HepG2 (cell line): ENCODE results near the gene TRDMT1. TPM values are rescaled to one million over a fixed set of nuclear protein-coding genes. Genes with fewer than 3 reads are reported as not detected.

Experiments
- ATAC-seq: fragments of 200-7000 bp; cut with Tn5 transposase; 3 replicates; pipeline ENCODE4 v1.9.1; 2020; ENCODE audit warnings: mild to moderate bottlenecking, moderate library complexity
- BruUV-seq: library from RNA; stranded (reverse); fragments of 400-500 nt; replicated peaks from 2 replicates; lab custom pipeline; 2021; lab: Mats Ljungman, UMichigan
- CTCF ChIA-PET: fragments of 300-600 bp; formaldehyde crosslinking; extraction: SDS; loops from one replicate; lab custom pipeline; 2021; ENCODE audit warnings: low total read pairs, inconsistent platforms, low intra/inter-chr PET ratio; lab: Yijun Ruan, JAX
- POLR2A ChIA-PET: fragments of 350-600 bp; sonication (Branson Sonifier 250); formaldehyde crosslinking; loops from one replicate; lab custom pipeline; 2020; ENCODE audit warnings: antibody characterized with exemption, inconsistent platforms; lab: Yijun Ruan, JAX
- DNase-seq: peaks from one replicate; pipeline ENCODE4 v3.0.0-alpha.2; 2015; ENCODE audit warnings: low spot score
- FAIRE-seq: peaks from 3 replicates; lab custom pipeline; 2011; peaks lifted over from hg19 to GRCh38; lab: Jason Lieb, UNC
- H2AFZ ChIP-seq: one replicate; pipeline ENCODE4 v1.6.1; 2011; ENCODE audit warnings: low read length, inconsistent platforms
- H3K27ac ChIP-seq: fragments of 300-600 bp; 3 replicates; pipeline ENCODE4 v1.8.0; 2011; ENCODE audit warnings: mixed run types, mild to moderate bottlenecking, mixed read lengths, low read length, inconsistent platforms; ENCODE audit not compliant: insufficient read depth; ENCODE audit errors: extremely low read length
- H3K27me3 ChIP-seq, 2 experiments: fragments of 200-600 bp in 1 of 2; 2 replicates in 1 of 2; 3 replicates in 1 of 2; pipeline versions ENCODE4 v1.6.0 to v1.8.0; 2011; ENCODE audit warnings: low read length in 2 of 2, mild to moderate bottlenecking in 2 of 2, moderate library complexity in 2 of 2, inconsistent platforms in 1 of 2; ENCODE audit not compliant: insufficient read depth in 2 of 2, control insufficient read depth in 1 of 2
- H3K36me3 ChIP-seq, 2 experiments: fragments of 200-600 bp in 1 of 2; replicated peaks in 1 of 2; 2 replicates in 1 of 2; 3 replicates in 1 of 2; pipeline versions ENCODE4 v1.5.1 to v1.8.0; 2011; ENCODE audit warnings: low read length in 2 of 2, inconsistent platforms in 1 of 2; ENCODE audit not compliant: insufficient read depth in 2 of 2, control insufficient read depth in 1 of 2
- H3K4me1 ChIP-seq: 2 replicates; pipeline ENCODE4 v1.5.1; 2012; ENCODE audit warnings: low read length, inconsistent platforms; ENCODE audit not compliant: insufficient read depth
- H3K4me2 ChIP-seq: 2 replicates; pipeline ENCODE4 v1.6.0; 2011; ENCODE audit warnings: low read depth, low read length, inconsistent platforms
- H3K4me3 ChIP-seq, 3 experiments: fragments of 200-600 bp in 1 of 3; sonication (generic), shearing (Covaris generic) in 1 of 3; replicated peaks in 1 of 3; 2 replicates each; pipeline ENCODE4 v1.5.1; 2011 to 2016; ENCODE audit warnings: low read length in 3 of 3, inconsistent platforms in 2 of 3, low read depth in 2 of 3, mild to moderate bottlenecking in 2 of 3, control low read depth in 1 of 3, mixed read lengths in 1 of 3; ENCODE audit not compliant: insufficient read depth in 1 of 3
- H3K79me2 ChIP-seq: one replicate; pipeline ENCODE4 v1.6.1; 2011; ENCODE audit warnings: low read length, inconsistent platforms; ENCODE audit not compliant: insufficient read depth
- H3K9ac ChIP-seq: 2 replicates; pipeline ENCODE4 v1.6.0; 2011; ENCODE audit warnings: mild to moderate bottlenecking, low read depth, low read length, inconsistent platforms; ENCODE audit not compliant: insufficient read depth
- H3K9me3 ChIP-seq: 2 replicates; pipeline ENCODE4 v1.5.1; 2012; ENCODE audit warnings: mild to moderate bottlenecking, low read length
- H4K20me1 ChIP-seq: 2 replicates; pipeline ENCODE4 v1.6.0; 2011; ENCODE audit warnings: inconsistent platforms, mild to moderate bottlenecking, low read length, moderate library complexity; ENCODE audit not compliant: insufficient read depth
- CBX5 ChIP-seq: sonication (generic); formaldehyde crosslinking; IDR thresholded peaks from 2 replicates; pipeline ENCODE4 v1.4.0; 2020; ENCODE audit warnings: missing genetic modification reagents, borderline replicate concordance
- CHD4 ChIP-seq: fragments of 200-600 bp; sonication (generic); IDR thresholded peaks from 2 replicates; pipeline ENCODE4 v1.7.0; 2017; ENCODE audit warnings: mild to moderate bottlenecking, low read length, borderline replicate concordance
- EHMT2 ChIP-seq: fragments of 200-600 bp; sonication (generic); IDR thresholded peaks from 2 replicates; pipeline ENCODE4 v1.7.0; 2017; ENCODE audit warnings: antibody characterized with exemption, low read depth, low read length, borderline replicate concordance
- FOSL2 ChIP-seq: sonication (generic); formaldehyde crosslinking; IDR thresholded peaks from 2 replicates; pipeline ENCODE4 v1.4.0; 2020; ENCODE audit warnings: missing genetic modification reagents
- FOXO4 ChIP-seq: sonication (generic); formaldehyde crosslinking; conservative IDR thresholded peaks from 2 replicates; pipeline ENCODE4 v1.8.1; 2023; ENCODE audit warnings: missing genetic modification reagents
- GATA4 ChIP-seq: sonication (generic); IDR thresholded peaks from 2 replicates; pipeline ENCODE4 v1.6.1; 2016; ENCODE audit warnings: antibody characterized with exemption, low read depth, borderline replicate concordance
- IRF9 ChIP-seq: sonication (generic); formaldehyde crosslinking; IDR thresholded peaks from 2 replicates; pipeline ENCODE4 v1.8.0; 2022; ENCODE audit warnings: missing genetic modification reagents, mild to moderate bottlenecking, borderline replicate concordance
- MAFF ChIP-seq: IDR thresholded peaks from 2 replicates; pipeline ENCODE4 v1.6.1; 2011; ENCODE audit warnings: low read depth, low read length, improper control_type of control experiment
- MED8 ChIP-seq: sonication (generic); formaldehyde crosslinking; IDR thresholded peaks from 2 replicates; pipeline ENCODE4 v1.8.1; 2023; ENCODE audit warnings: mild to moderate bottlenecking, missing genetic modification reagents; ENCODE audit not compliant: insufficient replicate concordance
- ONECUT2 ChIP-seq: sonication (generic); formaldehyde crosslinking; IDR thresholded peaks from 2 replicates; pipeline ENCODE4 v1.4.0; 2020; ENCODE audit warnings: missing genetic modification reagents
- REL ChIP-seq: sonication (generic); formaldehyde crosslinking; conservative IDR thresholded peaks from 2 replicates; pipeline ENCODE4 v1.8.0; 2022; ENCODE audit warnings: mild to moderate bottlenecking, missing genetic modification reagents, moderate library complexity
- STAT5B ChIP-seq: sonication (generic); formaldehyde crosslinking; IDR thresholded peaks from 2 replicates; pipeline ENCODE4 v1.4.0; 2020; ENCODE audit warnings: missing genetic modification reagents
- TP53 ChIP-seq: sonication (generic); formaldehyde crosslinking; conservative IDR thresholded peaks from 2 replicates; pipeline ENCODE4 v1.4.0; 2020; ENCODE audit warnings: missing genetic modification reagents
- ZNF451 ChIP-seq: sonication (generic); formaldehyde crosslinking; IDR thresholded peaks from 2 replicates; pipeline ENCODE4 v1.5.0; 2020; ENCODE audit warnings: mild to moderate bottlenecking, missing genetic modification reagents
- ZNF546 ChIP-seq: sonication (generic); formaldehyde crosslinking; conservative IDR thresholded peaks from 2 replicates; pipeline ENCODE4 v1.8.1; 2023; ENCODE audit warnings: mild to moderate bottlenecking, missing genetic modification reagents
- WGBS: methylation state at CpG from one replicate; pipeline ENCODE4 v1.1.6; 2017; ENCODE audit warnings: low lambda C conversion rate; 5-methylcytosine and 5-hydroxymethylcytosine counted together
- in situ Hi-C: cut with HindIII; loops from 2 replicates; pipeline ENCODE4 v1.10.0; 2017; ENCODE audit warnings: low pct_unique_long_range_greater_than_20kb; ENCODE audit not compliant: extremely low pct_ligation_motif_present
- intact Hi-C: fragments of 100-400 bp; cut with micrococcal nuclease; formaldehyde crosslinking; loops from one replicate; pipeline ENCODE4 v1.10.0; 2022; ENCODE audit not compliant: unreplicated experiment
- polyA plus RNA-seq, 8 experiments: library from polyadenylated mRNA; depleted of rRNA in 3 of 8; stranded (reverse) in 7 of 8; unstranded in 1 of 8; fragments of >200 nt; fragmentation: Illumina TruSeq in 4 of 8; extraction: Trizol in 4 of 8; gene quantifications; 2 replicates each; pipeline versions ENCODE4 v1.2.1 to v1.2.3, GENCODE V29; 2011 to 2016; ENCODE audit warnings: low read depth in 4 of 8, missing spikeins in 1 of 8, mixed read lengths in 1 of 8; ENCODE audit not compliant: insufficient read depth in 1 of 8
- total RNA-seq, 5 experiments: library from RNA; depleted of rRNA; stranded (reverse); fragments of >200 nt; fragmentation: Illumina TruSeq; extraction: Trizol; gene quantifications; 2 replicates each; pipeline ENCODE4 v1.2.3, GENCODE V29; 2016; ENCODE audit warnings: low read depth in 1 of 5

TRDMT1 gene
- total and polyA plus RNA-seq, 2 of the 13 experiments (the other 11 are each of a cell fraction or from before 2014, with no cell fraction given): 2.0 to 3.0 TPM

GRCh38 chr10:17101257-17101909, 100.1 kb downstream of the TRDMT1 start:
- Histone ChIP-seq H3K4me3 (no peak overlapping the region; a peak in 1 of 6 replicates), H2AFZ (no peak overlapping the region), H3K36me3 (no peaks in the 10 kb centered on the region), H3K9me3 (no peaks in the 10 kb centered on the region), H3K9ac (no peak overlapping the region), H3K79me2 (no peaks in the 10 kb centered on the region), H3K4me1 (peaks cover 9% of the 10 kb centered on the region), H4K20me1 (no peaks in the 10 kb centered on the region), H3K4me2 (peak overlapping the region; percentile 32; the same call in 1 of the 2 replicates), H3K27me3 (no peaks in the 10 kb centered on the region; a peak in 1 of 5 replicates), H3K27ac (no peak overlapping the region)
- no peak for FAIRE-seq
- CTCF ChIA-PET: no interaction called here
- intact Hi-C loops: no loop called here
- TF ChIP-seq IRF9 (CRISPR knock-in tag) (no peak), FOSL2 (CRISPR knock-in tag) (peak; percentile 20; the same call in 1 of the 2 replicates)
- in situ Hi-C loops: no loop called here
- POLR2A ChIA-PET: no interaction called here
- ATAC-seq: peak; percentile 69
- no TSS peak for BruUV-seq
- 28% methylated on average over 7 of the region's 7 CpGs for WGBS
- DNase-seq: no peak

DNA sequence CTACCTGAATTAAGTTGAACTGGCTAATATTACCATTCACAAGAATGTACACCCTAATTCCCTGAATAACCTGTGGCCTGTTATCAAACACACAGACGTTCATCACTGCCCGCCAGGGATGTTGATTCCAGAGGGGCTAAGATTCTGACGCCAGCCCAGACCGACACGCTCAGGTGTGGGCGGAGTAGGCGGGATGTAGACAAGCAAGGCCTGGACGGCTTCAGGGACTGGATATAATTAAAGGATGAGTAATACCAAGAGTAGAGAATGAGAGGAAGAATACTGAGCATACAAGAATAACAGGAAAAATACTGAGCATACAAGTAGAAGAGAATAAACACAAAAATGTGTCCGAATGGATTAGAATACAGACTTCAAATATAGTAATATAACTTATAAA, 100.9 kb downstream of the TRDMT1 start:
- no TSS peak for BruUV-seq
- FAIRE-seq (no peak), DNase-seq (no peak), ATAC-seq (no peak)
- Histone ChIP-seq H2AFZ (no peak overlapping the region), H3K27me3 (no peaks in the 10 kb centered on the region; a peak in 1 of 5 replicates), H3K9me3 (no peaks in the 10 kb centered on the region), H3K79me2 (no peaks in the 10 kb centered on the region), H3K27ac (no peak overlapping the region), H3K4me3 (no peak overlapping the region), H3K36me3 (no peaks in the 10 kb centered on the region), H3K4me2 (no peak overlapping the region), H3K4me1 (peaks cover 9% of the 10 kb centered on the region), H3K9ac (no peak overlapping the region), H4K20me1 (no peaks in the 10 kb centered on the region)
- WGBS: 63% methylated on average over 9 of the region's 9 CpGs
- ChIA-PET POLR2A (no interaction called here), CTCF (no interaction called here)
- intact Hi-C loops: no loop called here
- in situ Hi-C loops: no loop called here
- TF ChIP-seq EHMT2 (no peak), ZNF546 (CRISPR knock-in tag) (no peak), MAFF (no peak), STAT5B (CRISPR knock-in tag) (no peak), MED8 (no peak), ZNF451 (CRISPR knock-in tag) (no peak), GATA4 (no peak), CBX5 (CRISPR knock-in tag) (no peak), ONECUT2 (CRISPR knock-in tag) (no peak), TP53 (no peak), REL (CRISPR knock-in tag) (no peak), CHD4 (no peak), FOXO4 (CRISPR knock-in tag) (no peak)
